Adrenal gland (tissue), 12 donors: ENCODE measurements around the gene ATP11B. TPM values are rescaled to one million over a fixed set of nuclear protein-coding genes. Genes with fewer than 3 reads are reported as not detected.
"Not testable (repeated sequence)": the region's sequence is repeated elsewhere in the genome, so short reads cannot be mapped to it uniquely, and the experiment has no call there.

Experiments used
- DNase-seq, 7 donors: peaks; one replicate each; pipeline ENCODE4 v3.0.0-alpha.2; 2019 to 2020
- H3K27ac ChIP-seq, 5 donors: fragments of 200-600 bp; sonication (generic) in 4 of 5; 1 replicate in 3 of 5; 2 replicates in 2 of 5; pipeline versions ENCODE4 v1.5.1 to v1.8.0; 2016 to 2020; ENCODE audit warnings: mild to moderate bottlenecking in 1 of 5
- H3K27me3 ChIP-seq: fragments of 200-600 bp; 2 replicates; pipeline ENCODE4 v1.8.0; 2021
- H3K36me3 ChIP-seq, 2 donors: fragments of 200-600 bp; replicated peaks in 1 of 2; 1 replicate in 1 of 2; 2 replicates in 1 of 2; pipeline versions ENCODE4 v1.5.1 to v1.8.0; 2018 to 2022
- H3K4me1 ChIP-seq, 2 donors: fragments of 200-600 bp; replicated peaks in 1 of 2; 1 replicate in 1 of 2; 2 replicates in 1 of 2; pipeline versions ENCODE4 v1.5.1 to v1.8.0; 2018 to 2021
- H3K4me3 ChIP-seq, 4 donors: fragments of 200-600 bp; sonication (generic) in 3 of 4; one replicate each; pipeline ENCODE4 v1.5.1; 2016 to 2018
- H3K9me3 ChIP-seq, 3 donors: fragments of 200-600 bp; sonication (generic) in 1 of 3; replicated peaks in 1 of 3; 1 replicate in 2 of 3; 2 replicates in 1 of 3; pipeline versions ENCODE4 v1.5.1 to v1.8.0; 2016 to 2021
- CTCF ChIP-seq, 6 experiments: fragments of 450-650 bp in 4 of 6; fragments of 200-600 bp in 2 of 6; sonication (generic) in 1 of 6; IDR thresholded peaks; 1 replicate in 5 of 6; 2 replicates in 1 of 6; pipeline versions ENCODE4 v1.5.1 to v1.8.0; 2016 to 2021; ENCODE audit warnings: antibody characterized with exemption in 6 of 6, mild to moderate bottlenecking in 2 of 6, moderate library complexity in 1 of 6
- POLR2A ChIP-seq, 2 donors: fragments of 450-650 bp; IDR thresholded peaks; one replicate each; pipeline ENCODE4 v1.6.1; 2017; ENCODE audit warnings: antibody characterized with exemption in 2 of 2, mild to moderate bottlenecking in 2 of 2, moderate library complexity in 1 of 2
- WGBS, 4 donors: extraction: QIAGEN DNeasy Blood & Tissue Kit in 2 of 4; methylation state at CpG; one replicate each; pipeline versions ENCODE4 v1.1.5 to v1.1.7; 2013 to 2017; 5-methylcytosine and 5-hydroxymethylcytosine counted together
- intact Hi-C, 2 donors: fragments of 100-400 bp; cut with DNase I; formaldehyde crosslinking; loops; one replicate each; pipeline versions ENCODE4 v1.14.1 to v1.15.0; 2022 to 2023
- polyA plus RNA-seq, 3 donors: library from polyadenylated mRNA; stranded (reverse); fragments of 200-250 nt in 2 of 3; fragments of 350-450 nt in 1 of 3; fragmentation: Illumina TruSeq in 1 of 3; extraction: RNeasy Lipid Tissue Mini Kit (QIAGEN cat#74804) in 1 of 3; gene quantifications; one replicate each; pipeline ENCODE4 v1.2.3, GENCODE V29; 2013 to 2014
- total RNA-seq, 9 donors: library from RNA; depleted of rRNA in 4 of 9; stranded (reverse); fragments of >200 nt in 4 of 9; fragments of 120-200 nt in 1 of 9; fragmentation: NEBNext Ultra II Directional in 1 of 9; extraction: Animal tissue kit (Norgen Biotek cat#: 25700) in 1 of 9; gene quantifications; one replicate each; pipeline versions ENCODE4 v1.1.0 to v1.2.4, GENCODE V29; 2013 to 2023
- donor health status: healthy with polysubstance abuse.
- donor health status: Bipolar disorder and iron deficiency.
- donor health status: DM: yes; HTN: yes; CAD: no.
- donor health status: DM: no; HTN: no; CAD: no.
- donor health status: DM: no; HTN: no; CAD: no.
- donor health status: DM: yes; HTN: yes; CAD: no.

Gene ATP11B
- total and polyA plus RNA-seq, 12 donors = 2.9 to 45.1 (median 29.9) TPM

GRCh38 chr3:182862159-182862860 is 69.0 kb downstream of the ATP11B start:
- TF ChIP-seq CTCF (IDR thresholded peaks at IDR 0.05) (no peak), POLR2A (IDR thresholded peaks at IDR 0.05) (no peak)
- no peaks in the 10 kb centered on the region for H3K27me3 ChIP-seq
- no peak for DNase-seq
- 94 to 100% (median 98%) methylated on average over 3 of the region's 3 CpGs for WGBS, 4 donors
- no peaks in the 10 kb centered on the region for H3K9me3 ChIP-seq
- H3K36me3 ChIP-seq = peaks cover 0 to 14% of the 10 kb centered on the region in 2 donors
- no peaks in the 10 kb centered on the region for H3K4me1 ChIP-seq
- no peak overlapping the region for H3K4me3 ChIP-seq
- intact Hi-C loops = no loop called here
- H3K27ac ChIP-seq = no peak overlapping the region

- intact Hi-C loops = no loop called here
- H3K27me3 ChIP-seq = no peaks in the 10 kb centered on the region
- no peaks in the 10 kb centered on the region for H3K9me3 ChIP-seq
- DNase-seq = no peak
- peaks cover 0 to 34% of the 10 kb centered on the region in 2 donors for H3K36me3 ChIP-seq
- TF ChIP-seq CTCF (IDR thresholded peaks at IDR 0.05) (no peak), POLR2A (IDR thresholded peaks at IDR 0.05) (no peak)
- H3K27ac ChIP-seq = no peak overlapping the region
- no peaks in the 10 kb centered on the region for H3K4me1 ChIP-seq
- no peak overlapping the region for H3K4me3 ChIP-seq
- WGBS, 4 donors = 95 to 100% (median 100%) methylated on average over 1 of the region's 1 CpG
Observed at GRCh38 chr3:182869059-182869458, 75.8 kb downstream of the ATP11B start.

GRCh38 chr3:182870917-182871316 is 77.6 kb downstream of the ATP11B start:
- intact Hi-C loops, H3K4me3 ChIP-seq, H3K9me3 ChIP-seq, H3K27me3 ChIP-seq, H3K4me1 ChIP-seq, DNase-seq, H3K27ac ChIP-seq: not testable (repeated sequence)
- peaks cover 0 to 38% of the 10 kb centered on the region in 2 donors for H3K36me3 ChIP-seq
- 91 to 99% (median 98%) methylated on average over 3 of the region's 3 CpGs for WGBS, 4 donors

GRCh38 chr3:182879031-182879611 is 85.8 kb downstream of the ATP11B start:
- H3K27ac ChIP-seq = no peak overlapping the region
- no peaks in the 10 kb centered on the region for H3K27me3 ChIP-seq
- TF ChIP-seq CTCF (IDR thresholded peaks at IDR 0.05) (no peak), POLR2A (IDR thresholded peaks at IDR 0.05) (no peak)
- peak in 1 of 7 donors; percentile 3 for DNase-seq
- H3K4me1 ChIP-seq = no peaks in the 10 kb centered on the region
- H3K36me3 ChIP-seq = peaks cover 0 to 12% of the 10 kb centered on the region in 2 donors
- no peak overlapping the region for H3K4me3 ChIP-seq
- intact Hi-C loops = no loop called here
- H3K9me3 ChIP-seq = no peaks in the 10 kb centered on the region
- WGBS, 4 donors = 87 to 100% (median 97%) methylated on average over 1 of the region's 1 CpG

GRCh38 chr3:182886497-182886896 is 93.2 kb downstream of the ATP11B start:
- Histone ChIP-seq H3K27ac (no peak overlapping the region), H3K4me1 (no peaks in the 10 kb centered on the region), H3K4me3 (no peak overlapping the region), H3K9me3 (no peaks in the 10 kb centered on the region), H3K36me3 (peaks cover 0 to 5% of the 10 kb centered on the region in 2 donors), H3K27me3 (no peaks in the 10 kb centered on the region)
- DNase-seq = no peak
- TF ChIP-seq CTCF (IDR thresholded peaks at IDR 0.05) (no peak), POLR2A (IDR thresholded peaks at IDR 0.05) (no peak)
- intact Hi-C loops = no loop called here
